Measurements from ENCODE around the gene HTN1. TPM values are rescaled to one million over a fixed set of nuclear protein-coding genes. Genes with fewer than 3 reads are reported as not detected.
"Not testable (repeated sequence)": the region's sequence is repeated elsewhere in the genome, so short reads cannot be mapped to it uniquely, and the experiment has no call there.

Gene HTN1
- total RNA-seq, result not detected

- H3K27me3 ChIP-seq; intact Hi-C loops (cut with DNase I); H3K36me3 ChIP-seq; H3K9me3 ChIP-seq; DNase-seq (ENCODE audit: extremely low spot score); H3K4me1 ChIP-seq; H3K4me3 ChIP-seq; H3K27ac ChIP-seq (replicated peaks in 1 of 4): not testable (repeated sequence)
- WGBS, result 67% methylated on average over 6 of the region's 6 CpGs
Measured at GRCh38 chr4:70050138-70050537, at the start of gene HTN1. Gene HTN1, plus strand, starts transcription at chr4:70050438. Its CDS starts 2,639 bp downstream, at chr4:70053077.

GRCh38 chr4:70000711-70001110 is 49.5 kb upstream of the HTN1 start:
- Histone ChIP-seq H3K27ac (replicated peaks in 1 of 4) (no peak overlapping the region), H3K9me3 (no peaks in the 10 kb centered on the region), H3K27me3 (no peaks in the 10 kb centered on the region), H3K4me1 (no peaks in the 10 kb centered on the region), H3K4me3 (no peak overlapping the region), H3K36me3 (no peaks in the 10 kb centered on the region)
- no peak for DNase-seq (ENCODE audit: extremely low spot score)
- intact Hi-C loops (cut with DNase I), result no loop called here
- 81% methylated on average over 1 of the region's 1 CpG for WGBS
- TF ChIP-seq EP300 (IDR thresholded peaks at IDR 0.05) (no peak), POLR2AphosphoS5 (IDR thresholded peaks at IDR 0.05) (no peak), CTCF (IDR thresholded peaks at IDR 0.05) (no peak), POLR2A (IDR thresholded peaks at IDR 0.05; ENCODE audit: low read depth) (no peak)

- no peak overlapping the region for H3K27ac ChIP-seq (replicated peaks in 1 of 4)
- H3K9me3 ChIP-seq, result no peaks in the 10 kb centered on the region
- no peaks in the 10 kb centered on the region for H3K4me1 ChIP-seq
- intact Hi-C loops (cut with DNase I), result no loop called here
- H3K36me3 ChIP-seq, result no peaks in the 10 kb centered on the region
- no peaks in the 10 kb centered on the region for H3K27me3 ChIP-seq
- no peak overlapping the region for H3K4me3 ChIP-seq
- no peak for TF ChIP-seq POLR2A (IDR thresholded peaks at IDR 0.05; ENCODE audit: low read depth)
- TF ChIP-seq CTCF (IDR thresholded peaks at IDR 0.05), result no peak
- TF ChIP-seq POLR2AphosphoS5 (IDR thresholded peaks at IDR 0.05), result no peak
- TF ChIP-seq EP300 (IDR thresholded peaks at IDR 0.05), result no peak
- no peak for DNase-seq (ENCODE audit: extremely low spot score)
Measured at GRCh38 chr4:70002507-70002906, 47.7 kb upstream of the HTN1 start.

- TF ChIP-seq POLR2A (IDR thresholded peaks at IDR 0.05; ENCODE audit: low read depth) (no peak), CTCF (IDR thresholded peaks at IDR 0.05) (no peak), POLR2AphosphoS5 (IDR thresholded peaks at IDR 0.05) (no peak), EP300 (IDR thresholded peaks at IDR 0.05) (no peak)
- 52% methylated on average over 3 of the region's 3 CpGs for WGBS
- Histone ChIP-seq H3K27me3 (no peaks in the 10 kb centered on the region), H3K9me3 (peaks cover 0 to 2% (median 0%) of the 10 kb centered on the region in 4 donors), H3K4me3 (no peak overlapping the region), H3K27ac (replicated peaks in 1 of 4) (no peak overlapping the region), H3K4me1 (no peaks in the 10 kb centered on the region), H3K36me3 (no peaks in the 10 kb centered on the region)
- intact Hi-C loops (cut with DNase I), result no loop called here
- no peak for DNase-seq (ENCODE audit: extremely low spot score)
Measured at GRCh38 chr4:70008771-70009170, 41.5 kb upstream of the HTN1 start.

- 69% methylated on average over 10 of the region's 10 CpGs for WGBS
- not testable (repeated sequence) for DNase-seq (ENCODE audit: extremely low spot score)
Measured at GRCh38 chr4:70019006-70019405, 31.2 kb upstream of the HTN1 start.

GRCh38 chr4:70023218-70023617 is 27.0 kb upstream of the HTN1 start:
- DNase-seq (ENCODE audit: extremely low spot score), result no peak
- TF ChIP-seq EP300 (IDR thresholded peaks at IDR 0.05) (no peak), POLR2A (IDR thresholded peaks at IDR 0.05; ENCODE audit: low read depth) (no peak), CTCF (IDR thresholded peaks at IDR 0.05) (no peak), POLR2AphosphoS5 (IDR thresholded peaks at IDR 0.05) (no peak)
- intact Hi-C loops (cut with DNase I), result no loop called here
- H3K9me3 ChIP-seq, result no peaks in the 10 kb centered on the region
- no peaks in the 10 kb centered on the region for H3K36me3 ChIP-seq
- no peak overlapping the region for H3K27ac ChIP-seq (replicated peaks in 1 of 4)
- no peaks in the 10 kb centered on the region for H3K4me1 ChIP-seq
- WGBS, result 80% methylated on average over 2 of the region's 2 CpGs
- H3K27me3 ChIP-seq, result no peaks in the 10 kb centered on the region
- no peak overlapping the region for H3K4me3 ChIP-seq

More at GRCh38 chr4:70019006-70019405, 31.2 kb upstream of the HTN1 start:
- H3K9me3 ChIP-seq; intact Hi-C loops (cut with DNase I); H3K27me3 ChIP-seq; H3K4me1 ChIP-seq; H3K27ac ChIP-seq (replicated peaks in 1 of 4); H3K36me3 ChIP-seq; H3K4me3 ChIP-seq: not testable (repeated sequence)
